ENCODE measurements around the gene APOL4. TPM values are rescaled to one million over a fixed set of nuclear protein-coding genes. Genes with fewer than 3 reads are reported as not detected.
"Not testable (repeated sequence)": the region's sequence is repeated elsewhere in the genome, so short reads cannot be mapped to it uniquely, and the experiment has no call there.

The APOL4 gene
- total RNA-seq (10 to 100 TPM in 1 of 2 donors, 1 to 10 TPM in 1; 9.8 to 15.9 TPM), polyA plus RNA-seq (1 to 10 TPM; 5.9 to 8.4 TPM)
- long read RNA-seq, donor 1, partial matches to known transcripts: 7 of 7 reads
- long read RNA-seq, donor 1, other reads (novel, unspliced or antisense): 0 of 7 reads
- long read RNA-seq, donor 2: 0 reads
- long read RNA-seq, donor 3: 0 reads
- long read RNA-seq, donor 4: 0 reads
- long read RNA-seq, donor 5, partial matches to known transcripts: 0 of 2 reads
- long read RNA-seq, donor 5, other reads (novel, unspliced or antisense): 0 of 2 reads

DNA sequence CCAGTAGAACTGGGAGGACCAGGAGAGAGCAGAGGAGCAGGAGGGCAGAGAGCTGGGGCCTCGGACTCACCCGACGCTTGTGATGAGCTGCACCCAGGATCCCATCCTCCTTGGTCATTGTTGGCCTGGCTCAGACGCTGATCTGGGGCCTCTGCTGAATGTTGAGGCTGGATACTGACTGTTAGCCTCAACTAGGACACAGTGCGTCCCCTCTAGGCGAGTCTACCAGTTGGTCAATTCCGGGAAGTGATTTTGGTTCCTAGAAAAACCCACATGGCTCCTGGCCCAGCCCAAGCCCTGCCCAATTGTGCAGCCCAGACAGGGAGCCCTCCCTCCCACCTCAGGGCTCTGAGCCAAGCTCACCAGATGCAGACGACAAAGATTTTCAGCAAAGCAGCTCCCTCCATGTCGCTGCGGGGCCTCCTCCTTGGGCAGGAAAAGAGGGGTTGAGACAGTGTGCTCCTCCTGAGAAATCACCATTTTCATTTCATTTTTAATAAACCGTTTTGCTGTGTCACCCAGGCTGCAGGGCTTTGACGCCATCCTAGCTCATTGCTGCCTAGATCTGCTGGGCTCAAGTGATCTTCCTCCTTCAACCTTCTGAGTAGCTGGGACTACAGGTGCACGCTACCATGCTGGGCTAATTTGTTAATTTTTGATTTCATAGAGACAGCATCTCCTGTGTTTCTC lies at the start of gene APOL4:
Gene APOL4 (minus strand): TSS at position 180 of the 690 bp plus-strand sequence. CDS start 75 bp downstream, at position 105.
- Histone ChIP-seq H3K4me1 (ENCODE audit: control insufficient read depth in 5 of 5, insufficient read depth in 5 of 5, low read length in 5 of 5) (peaks cover 7 to 31% (median 13%) of the 10 kb centered on the region in 5 donors), H3K9ac (ENCODE audit: insufficient read depth in 1 of 2, low read length in 2 of 2) (no peak within 1 kb of the TSS), H3K36me3 (ENCODE audit: control insufficient read depth in 4 of 4, insufficient read depth in 4 of 4, low read length in 4 of 4) (no peaks in the 10 kb centered on the region), H3K27ac (ENCODE audit: low read depth in 1 of 2, low read length in 1 of 2) (peak within 1 kb of the TSS; percentile 37 to 83), H3K9me3 (ENCODE audit: control insufficient read depth in 4 of 4, insufficient read depth in 3 of 4, low read length in 3 of 4) (no peaks in the 10 kb centered on the region), H3K4me3 (no peak within 1 kb of the TSS), H3K27me3 (ENCODE audit: control insufficient read depth in 3 of 3, insufficient read depth in 3 of 3, low read length in 2 of 3) (no peaks in the 10 kb centered on the region)
- DNase-seq: peak; percentile 79 to 88 (median 88)
- WGBS, 2 donors: 25 to 40% methylated on average over 13 of the region's 13 CpGs
- ATAC-seq (ENCODE audit: insufficient read depth, low FRiP score): peak; percentile 55
- TF ChIP-seq, protein P1, sequence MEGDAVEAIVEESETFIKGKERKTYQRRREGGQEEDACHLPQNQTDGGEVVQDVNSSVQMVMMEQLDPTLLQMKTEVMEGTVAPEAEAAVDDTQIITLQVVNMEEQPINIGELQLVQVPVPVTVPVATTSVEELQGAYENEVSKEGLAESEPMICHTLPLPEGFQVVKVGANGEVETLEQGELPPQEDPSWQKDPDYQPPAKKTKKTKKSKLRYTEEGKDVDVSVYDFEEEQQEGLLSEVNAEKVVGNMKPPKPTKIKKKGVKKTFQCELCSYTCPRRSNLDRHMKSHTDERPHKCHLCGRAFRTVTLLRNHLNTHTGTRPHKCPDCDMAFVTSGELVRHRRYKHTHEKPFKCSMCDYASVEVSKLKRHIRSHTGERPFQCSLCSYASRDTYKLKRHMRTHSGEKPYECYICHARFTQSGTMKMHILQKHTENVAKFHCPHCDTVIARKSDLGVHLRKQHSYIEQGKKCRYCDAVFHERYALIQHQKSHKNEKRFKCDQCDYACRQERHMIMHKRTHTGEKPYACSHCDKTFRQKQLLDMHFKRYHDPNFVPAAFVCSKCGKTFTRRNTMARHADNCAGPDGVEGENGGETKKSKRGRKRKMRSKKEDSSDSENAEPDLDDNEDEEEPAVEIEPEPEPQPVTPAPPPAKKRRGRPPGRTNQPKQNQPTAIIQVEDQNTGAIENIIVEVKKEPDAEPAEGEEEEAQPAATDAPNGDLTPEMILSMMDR (IDR thresholded peaks at IDR 0.05; ENCODE audit: control extremely low read depth, extremely low read depth): no peak

DNA sequence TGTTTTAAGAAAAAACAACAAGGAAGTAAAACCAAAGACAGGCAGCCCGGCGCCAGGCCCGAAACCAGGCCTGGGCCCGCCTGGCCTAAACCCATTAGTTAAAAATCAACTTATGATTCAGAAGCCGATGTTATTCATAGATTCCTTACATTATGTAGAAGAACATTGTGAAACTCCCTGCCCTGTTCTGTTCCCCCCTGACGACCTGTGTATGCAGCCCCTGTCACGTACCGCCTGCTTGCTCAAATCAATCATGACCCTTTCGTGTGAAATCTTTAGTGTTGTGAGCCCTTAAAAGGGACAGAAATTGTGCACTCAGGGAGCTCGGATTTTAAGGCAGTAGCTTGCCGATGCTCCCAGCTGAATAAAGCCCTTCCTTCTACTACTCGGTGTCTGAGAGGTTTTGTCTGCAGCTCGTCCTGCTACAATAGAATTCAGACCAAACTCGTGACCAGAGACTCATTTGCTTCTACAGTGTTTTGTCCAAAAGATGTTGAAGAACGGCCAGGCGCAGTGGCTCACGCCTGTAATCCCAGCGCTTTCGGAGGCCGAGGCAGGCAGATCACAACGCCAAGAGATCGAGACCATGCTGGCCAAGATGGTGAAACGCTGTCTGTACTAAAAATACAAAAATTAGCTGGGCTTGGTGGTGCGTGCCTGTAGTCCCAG lies 48.8 kb upstream of the APOL4 start:
- not testable (repeated sequence) for H3K27ac ChIP-seq (ENCODE audit: low read depth in 1 of 2, low read length in 1 of 2); DNase-seq; H3K9ac ChIP-seq (ENCODE audit: insufficient read depth in 1 of 2, low read length in 2 of 2); H3K4me3 ChIP-seq; ATAC-seq (ENCODE audit: insufficient read depth, low FRiP score); H3K36me3 ChIP-seq (ENCODE audit: control insufficient read depth in 4 of 4, insufficient read depth in 4 of 4, low read length in 4 of 4); H3K9me3 ChIP-seq (ENCODE audit: control insufficient read depth in 4 of 4, insufficient read depth in 3 of 4, low read length in 3 of 4); H3K27me3 ChIP-seq (ENCODE audit: control insufficient read depth in 3 of 3, insufficient read depth in 3 of 3, low read length in 2 of 3)
- WGBS, 2 donors: 93 to 95% methylated on average over 24 of the region's 24 CpGs
- H3K4me1 ChIP-seq (ENCODE audit: control insufficient read depth in 5 of 5, insufficient read depth in 5 of 5, low read length in 5 of 5): peaks cover 0 to 23% (median 7%) of the 10 kb centered on the region in 5 donors

DNA sequence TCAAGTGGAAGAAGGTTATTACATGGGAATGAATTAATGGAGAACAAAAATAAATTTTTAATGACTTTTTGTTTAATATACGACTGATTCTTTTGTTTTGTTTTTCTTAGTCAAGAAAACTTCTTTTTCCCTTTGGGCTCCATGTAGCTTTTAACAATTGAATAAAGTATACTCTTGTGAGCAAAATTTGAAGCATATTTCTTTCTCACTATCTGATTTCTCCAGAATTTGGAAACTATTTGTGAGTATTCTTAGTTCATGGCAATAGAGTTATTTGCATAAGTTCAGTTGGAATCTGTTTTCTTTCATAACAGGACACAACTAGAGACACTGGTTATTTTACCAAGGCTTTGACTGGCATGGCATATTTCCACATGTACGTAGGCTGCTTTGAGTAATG lies 47.6 kb upstream of the APOL4 start:
- no peaks in the 10 kb centered on the region for H3K36me3 ChIP-seq (ENCODE audit: control insufficient read depth in 4 of 4, insufficient read depth in 4 of 4, low read length in 4 of 4)
- H3K9me3 ChIP-seq (ENCODE audit: control insufficient read depth in 4 of 4, insufficient read depth in 3 of 4, low read length in 3 of 4): no peaks in the 10 kb centered on the region
- H3K9ac ChIP-seq (ENCODE audit: insufficient read depth in 1 of 2, low read length in 2 of 2): no peak overlapping the region
- H3K4me3 ChIP-seq: no peak overlapping the region
- DNase-seq (no peak), ATAC-seq (ENCODE audit: insufficient read depth, low FRiP score) (no peak)
- peaks cover 0 to 13% (median 7%) of the 10 kb centered on the region in 5 donors for H3K4me1 ChIP-seq (ENCODE audit: control insufficient read depth in 5 of 5, insufficient read depth in 5 of 5, low read length in 5 of 5)
- H3K27ac ChIP-seq (ENCODE audit: low read depth in 1 of 2, low read length in 1 of 2): no peak overlapping the region
- WGBS, 2 donors: 95 to 96% methylated on average over 2 of the region's 2 CpGs
- H3K27me3 ChIP-seq (ENCODE audit: control insufficient read depth in 3 of 3, insufficient read depth in 3 of 3, low read length in 2 of 3): no peaks in the 10 kb centered on the region
- TF ChIP-seq, protein P1 (IDR thresholded peaks at IDR 0.05; ENCODE audit: control extremely low read depth, extremely low read depth): no peak

DNA sequence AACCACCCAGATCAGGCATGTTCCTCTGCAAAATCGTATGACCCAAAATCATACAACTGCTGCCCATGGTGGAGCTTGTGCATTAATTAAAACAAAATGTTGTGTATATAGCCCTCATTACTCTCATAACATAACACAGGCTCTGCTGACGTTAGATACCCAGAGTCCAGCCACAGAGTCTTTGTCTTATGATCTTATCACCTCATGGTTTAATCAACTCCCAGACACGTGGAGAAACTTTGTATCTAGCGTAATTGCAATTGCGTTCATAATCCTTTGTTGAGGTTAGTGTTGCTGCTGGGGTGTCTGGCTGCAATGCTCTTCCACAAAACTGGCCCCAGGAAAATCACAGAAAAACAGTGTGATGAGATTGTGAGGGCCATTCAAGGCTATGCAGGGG lies 46.3 kb upstream of the APOL4 start:
- WGBS, 2 donors: 80 to 94% methylated on average over 5 of the region's 5 CpGs

More for the DNA sequence above, 46.3 kb upstream of the APOL4 start:
- Histone ChIP-seq H3K27me3 (ENCODE audit: control insufficient read depth in 3 of 3, insufficient read depth in 3 of 3, low read length in 2 of 3) (no peaks in the 10 kb centered on the region), H3K36me3 (ENCODE audit: control insufficient read depth in 4 of 4, insufficient read depth in 4 of 4, low read length in 4 of 4) (no peaks in the 10 kb centered on the region), H3K9me3 (ENCODE audit: control insufficient read depth in 4 of 4, insufficient read depth in 3 of 4, low read length in 3 of 4) (no peaks in the 10 kb centered on the region), H3K27ac (ENCODE audit: low read depth in 1 of 2, low read length in 1 of 2) (no peak overlapping the region), H3K4me1 (ENCODE audit: control insufficient read depth in 5 of 5, insufficient read depth in 5 of 5, low read length in 5 of 5) (peaks cover 0 to 10% (median under 1%) of the 10 kb centered on the region in 5 donors), H3K9ac (ENCODE audit: insufficient read depth in 1 of 2, low read length in 2 of 2) (no peak overlapping the region), H3K4me3 (no peak overlapping the region)
- no peak for DNase-seq
- no peak for ATAC-seq (ENCODE audit: insufficient read depth, low FRiP score)
- TF ChIP-seq, protein P1 (IDR thresholded peaks at IDR 0.05; ENCODE audit: control extremely low read depth, extremely low read depth): no peak
